Measurements from ENCODE around the gene SOX9.
"Not testable (repeated sequence)": the region's sequence is repeated elsewhere in the genome, so short reads cannot be mapped to it uniquely, and the experiment has no call there.

The SOX9 gene

DNA sequence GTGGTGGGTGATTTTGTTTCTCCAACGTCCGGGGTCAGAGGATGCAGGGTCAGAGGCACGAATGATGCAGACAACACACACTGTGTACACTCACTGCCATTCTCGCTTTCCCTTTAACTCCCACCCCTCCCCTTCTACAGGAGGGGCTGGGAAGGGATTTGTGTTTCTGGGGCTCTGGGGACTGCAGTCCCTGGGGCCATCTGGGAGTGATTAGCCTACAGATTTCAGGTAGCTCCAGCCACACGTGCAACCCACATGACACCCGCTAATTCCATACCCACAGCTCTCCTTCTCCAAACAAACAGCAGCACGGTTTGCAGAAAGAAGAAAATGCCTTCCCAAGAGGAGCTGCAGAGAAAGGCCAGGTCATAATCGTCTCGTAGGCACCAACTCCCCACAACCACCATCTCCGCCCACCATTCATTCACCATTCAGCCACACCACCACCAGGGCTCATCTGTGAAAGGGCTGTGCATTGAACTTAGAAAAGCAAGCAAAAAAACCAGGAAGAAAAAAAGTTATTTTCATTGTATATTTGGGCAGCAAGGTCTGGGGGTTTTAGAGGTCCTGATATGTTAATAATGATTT, 9.4 kb upstream of the SOX9 start:
- DNase-seq (ENCODE audit: low read depth): no peak

GRCh38 chr17:72111926-72112325, 8.9 kb upstream of the SOX9 start:
- DNase-seq (ENCODE audit: low read depth): not testable (repeated sequence)

- no peak for DNase-seq (ENCODE audit: low read depth)
Measured at GRCh38 chr17:72113751-72114150, 7.1 kb upstream of the SOX9 start.

DNA sequence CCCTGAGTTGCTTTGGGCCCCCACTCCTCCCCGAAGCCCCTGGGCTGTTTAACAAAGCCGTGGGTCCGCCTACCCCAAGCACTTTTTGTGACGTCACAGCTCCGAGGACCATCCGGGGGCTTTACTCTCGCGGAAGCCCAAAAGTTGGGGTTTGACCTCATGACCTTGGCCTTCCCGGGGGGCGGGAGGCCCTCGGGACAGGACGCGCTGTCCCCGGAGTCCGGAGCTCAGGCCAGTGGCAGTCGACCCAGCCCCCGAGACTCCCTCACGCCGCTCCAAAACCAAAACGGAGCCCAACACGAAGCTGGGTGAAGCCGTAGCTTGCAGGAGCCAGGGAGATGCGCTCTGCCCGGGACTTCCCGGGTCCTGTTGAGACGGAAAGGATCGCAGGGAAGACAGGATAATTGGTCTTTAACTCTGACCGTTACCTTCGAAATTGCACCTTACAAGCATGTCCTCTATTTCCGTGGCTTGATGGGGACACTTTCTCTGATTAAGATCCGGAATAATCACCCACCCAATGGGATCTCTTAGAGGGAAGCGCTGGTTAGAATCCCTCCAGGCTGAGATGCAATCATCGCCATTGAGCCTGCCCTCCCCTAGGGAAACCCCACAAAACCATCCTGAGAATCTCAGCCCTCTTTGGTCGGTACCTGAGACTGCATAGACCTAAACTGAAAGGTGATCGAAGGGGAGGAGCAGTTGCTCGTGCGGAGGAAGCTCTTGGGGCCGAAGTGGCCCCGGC, 4.9 kb upstream of the SOX9 start:
- no peak for DNase-seq (ENCODE audit: low read depth)

DNA sequence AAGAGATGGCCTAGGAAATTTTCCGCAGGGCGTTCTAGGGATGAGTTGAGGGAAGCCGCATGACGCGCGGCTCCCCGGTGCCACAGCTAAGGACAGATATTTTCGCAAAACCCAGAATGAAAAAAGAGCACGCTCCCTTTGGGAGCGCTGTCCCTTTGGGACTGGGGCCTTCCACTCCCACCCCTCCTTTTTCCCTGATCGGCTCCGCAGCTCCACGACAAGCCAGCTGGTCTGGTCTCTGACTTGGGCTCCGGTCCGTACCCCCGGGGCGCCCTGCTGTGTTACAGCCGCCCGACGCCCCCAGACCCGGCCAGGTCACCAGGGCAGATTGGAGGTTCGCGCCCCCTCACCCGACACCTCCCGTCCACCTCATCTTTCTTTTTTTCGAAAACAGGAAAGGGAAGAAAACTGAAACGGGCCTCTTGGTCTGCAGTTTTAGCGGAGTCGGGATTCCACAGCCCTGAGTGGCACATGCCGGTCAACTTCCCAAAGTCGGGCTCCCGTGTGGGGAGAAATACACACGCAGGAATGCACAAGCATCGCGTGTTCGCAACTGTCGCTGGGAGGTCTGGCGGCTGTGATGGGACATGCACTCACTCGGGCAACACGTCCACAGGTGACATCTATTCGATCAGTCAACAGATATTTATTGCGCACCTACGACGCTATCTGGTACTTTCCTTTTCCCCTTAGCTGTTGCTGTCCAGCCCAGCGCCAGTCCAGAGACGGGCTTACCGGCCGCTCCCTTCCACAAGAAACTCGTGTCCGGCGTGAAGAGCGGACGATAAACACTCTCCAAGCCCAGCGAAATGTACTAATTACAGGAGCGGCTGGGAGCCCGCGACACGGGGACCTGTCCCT, 3.9 kb upstream of the SOX9 start:
- no peak for DNase-seq (ENCODE audit: low read depth)

DNA sequence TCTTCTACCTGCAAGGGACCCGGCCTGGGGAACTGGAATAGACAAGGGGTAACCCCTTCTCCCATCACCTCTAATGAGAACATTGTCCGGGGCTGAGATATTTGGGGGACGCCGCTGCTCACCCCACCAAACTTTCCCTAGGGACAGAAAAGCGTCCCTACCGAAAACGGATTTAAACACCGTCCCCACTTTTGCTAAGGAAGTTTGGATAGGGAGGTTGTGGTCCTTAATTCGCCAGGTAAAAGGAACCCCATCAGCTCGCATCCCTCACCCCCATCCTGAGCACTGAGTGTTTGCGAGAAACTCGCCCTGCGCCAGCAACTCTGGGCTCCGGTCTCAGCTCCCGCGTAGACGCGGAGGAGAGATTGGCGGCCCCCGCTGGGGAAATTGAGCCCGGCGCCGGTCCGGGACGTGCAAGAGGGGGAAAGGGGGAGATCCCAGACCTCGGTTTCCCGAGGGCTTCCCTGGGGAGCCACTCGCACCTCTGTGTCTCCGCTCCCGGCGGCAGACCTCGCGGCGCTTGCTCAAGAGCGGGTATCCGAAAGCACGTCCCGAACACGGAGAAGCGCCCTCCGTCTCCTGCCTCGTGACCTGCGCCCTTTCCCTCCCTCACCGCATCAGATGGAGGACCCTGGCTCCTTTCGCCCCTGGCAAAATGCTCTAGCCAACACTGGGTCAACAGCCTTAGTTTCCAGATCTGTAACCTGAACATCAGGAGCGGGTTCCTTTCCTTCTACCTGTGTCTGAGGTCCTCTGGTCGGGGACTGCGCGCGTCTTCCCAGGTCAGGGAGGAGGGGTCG, 3.1 kb upstream of the SOX9 start:
- DNase-seq (ENCODE audit: low read depth): no peak

GRCh38 chr17:72118335-72119076, 2.3 kb upstream of the SOX9 start:
- peak; percentile 63 for DNase-seq (ENCODE audit: low read depth)

DNA sequence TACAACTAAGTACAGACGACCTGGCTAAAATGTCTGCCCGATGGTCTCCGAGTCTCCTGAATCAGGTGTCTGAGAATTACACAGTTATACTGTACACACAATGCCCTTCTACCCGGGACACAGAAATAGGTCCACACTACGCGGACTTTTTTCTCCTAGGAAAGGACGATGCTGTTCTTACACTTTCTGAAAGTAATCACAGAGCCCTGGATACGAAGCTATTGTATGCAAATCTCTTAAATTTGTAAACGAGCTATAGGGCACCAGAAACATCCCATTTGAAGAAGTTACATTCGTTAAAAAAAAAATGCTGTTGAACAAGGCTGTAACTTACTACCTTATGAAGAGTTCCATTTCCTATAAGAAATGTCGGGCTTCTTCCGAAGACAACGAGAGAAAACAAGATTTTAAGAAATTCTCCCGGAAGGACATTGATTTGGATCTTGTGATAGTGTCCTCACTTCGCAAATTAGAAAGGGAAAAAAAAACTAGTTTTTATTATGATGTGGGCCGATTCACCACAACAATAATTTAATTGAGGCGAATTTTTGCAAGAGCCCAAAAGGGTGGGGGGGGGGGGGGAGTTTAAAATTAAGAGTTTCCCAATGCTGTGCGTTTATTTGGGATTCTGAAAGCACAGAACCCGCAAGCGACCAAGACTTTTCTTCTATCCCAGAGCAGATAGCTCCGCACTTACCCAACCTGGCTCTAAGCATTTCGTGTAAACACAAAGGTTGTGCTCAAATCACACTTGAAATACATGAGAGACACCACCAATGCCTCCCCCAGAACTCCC, 1.5 kb upstream of the SOX9 start:
- no peak for DNase-seq (ENCODE audit: low read depth)

- DNase-seq (ENCODE audit: low read depth): peak; percentile 64
Measured at GRCh38 chr17:72119873-72120641, 763 bp upstream of the SOX9 start.

GRCh38 chr17:72121164-72122009, 567 bp downstream of the SOX9 start:
- DNase-seq (ENCODE audit: low read depth): peak; percentile 69

DNA sequence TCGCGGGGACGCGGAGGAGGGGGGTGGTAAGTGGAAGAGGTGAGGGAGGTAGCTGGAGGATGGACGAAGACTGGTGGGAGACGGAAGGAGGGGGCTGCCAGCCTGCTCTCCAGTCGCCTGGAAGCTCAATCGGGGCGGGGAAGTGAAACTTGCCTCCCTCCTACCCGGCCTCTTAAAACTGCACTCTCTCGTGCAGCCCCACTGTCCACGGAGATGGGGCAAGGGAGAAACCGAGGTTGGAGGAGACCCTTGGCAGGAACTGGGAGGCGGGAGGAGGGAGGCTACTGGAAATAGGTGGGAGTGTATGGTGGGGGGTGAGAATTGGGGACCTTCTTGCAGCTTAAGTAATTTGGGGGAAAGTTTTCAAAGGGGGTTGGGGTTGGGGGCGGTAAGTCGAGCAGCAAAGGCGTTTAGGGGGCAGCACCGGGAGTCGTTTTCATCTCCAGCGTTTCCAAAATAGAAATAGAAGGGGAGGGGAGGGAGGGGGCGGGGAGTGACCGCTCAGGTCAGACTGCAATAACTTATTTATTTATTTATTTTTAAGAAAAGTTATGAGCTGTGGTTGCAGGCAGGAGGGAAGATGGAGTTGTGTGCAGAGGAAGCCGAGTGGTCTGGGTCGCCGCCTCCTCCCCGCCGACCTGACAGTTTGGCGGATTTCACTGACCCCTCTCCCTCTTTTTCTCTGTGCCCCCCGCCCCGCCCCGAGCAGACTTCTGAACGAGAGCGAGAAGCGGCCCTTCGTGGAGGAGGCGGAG, 1.4 kb downstream of the SOX9 start:
- DNase-seq (ENCODE audit: low read depth): peak; percentile 9

DNA sequence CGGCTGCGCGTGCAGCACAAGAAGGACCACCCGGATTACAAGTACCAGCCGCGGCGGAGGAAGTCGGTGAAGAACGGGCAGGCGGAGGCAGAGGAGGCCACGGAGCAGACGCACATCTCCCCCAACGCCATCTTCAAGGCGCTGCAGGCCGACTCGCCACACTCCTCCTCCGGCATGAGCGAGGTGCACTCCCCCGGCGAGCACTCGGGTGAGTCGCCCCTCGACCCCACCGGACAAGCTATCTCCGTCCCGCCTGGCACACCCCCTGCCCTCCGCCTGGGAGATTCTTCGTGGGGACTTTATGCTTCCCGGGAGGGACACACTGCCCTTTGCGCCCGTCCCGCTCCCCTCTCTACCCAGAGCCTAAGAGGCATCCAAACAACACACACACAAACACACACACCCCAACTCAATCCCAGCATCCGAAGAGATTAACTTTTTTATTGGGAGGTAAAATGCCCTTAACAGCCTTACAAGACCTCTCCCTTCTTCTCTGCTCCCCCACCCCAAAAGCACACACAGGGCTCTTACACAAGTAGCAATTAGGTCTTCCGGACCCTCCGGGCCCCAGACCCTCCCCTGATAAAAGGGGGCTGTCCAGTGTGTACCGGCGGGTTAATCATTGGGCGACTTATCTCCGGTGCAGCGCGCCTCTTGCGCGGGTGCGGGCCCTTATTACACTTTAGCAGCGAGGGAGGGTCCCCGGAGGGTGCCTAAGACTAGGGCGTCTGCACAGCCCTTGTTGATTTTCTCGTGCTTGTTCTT, 2.1 kb downstream of the SOX9 start:
- DNase-seq (ENCODE audit: low read depth): peak; percentile 61

DNA sequence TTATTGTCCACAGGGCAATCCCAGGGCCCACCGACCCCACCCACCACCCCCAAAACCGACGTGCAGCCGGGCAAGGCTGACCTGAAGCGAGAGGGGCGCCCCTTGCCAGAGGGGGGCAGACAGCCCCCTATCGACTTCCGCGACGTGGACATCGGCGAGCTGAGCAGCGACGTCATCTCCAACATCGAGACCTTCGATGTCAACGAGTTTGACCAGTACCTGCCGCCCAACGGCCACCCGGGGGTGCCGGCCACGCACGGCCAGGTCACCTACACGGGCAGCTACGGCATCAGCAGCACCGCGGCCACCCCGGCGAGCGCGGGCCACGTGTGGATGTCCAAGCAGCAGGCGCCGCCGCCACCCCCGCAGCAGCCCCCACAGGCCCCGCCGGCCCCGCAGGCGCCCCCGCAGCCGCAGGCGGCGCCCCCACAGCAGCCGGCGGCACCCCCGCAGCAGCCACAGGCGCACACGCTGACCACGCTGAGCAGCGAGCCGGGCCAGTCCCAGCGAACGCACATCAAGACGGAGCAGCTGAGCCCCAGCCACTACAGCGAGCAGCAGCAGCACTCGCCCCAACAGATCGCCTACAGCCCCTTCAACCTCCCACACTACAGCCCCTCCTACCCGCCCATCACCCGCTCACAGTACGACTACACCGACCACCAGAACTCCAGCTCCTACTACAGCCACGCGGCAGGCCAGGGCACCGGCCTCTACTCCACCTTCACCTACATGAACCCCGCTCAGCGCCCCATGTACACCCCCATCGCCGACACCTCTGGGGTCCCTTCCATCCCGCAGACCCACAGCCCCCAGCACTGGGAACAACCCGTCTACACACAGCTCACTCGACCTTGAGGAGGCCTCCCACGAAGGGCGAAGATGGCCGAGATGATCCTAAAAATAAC, 3.0 kb downstream of the SOX9 start:
- DNase-seq (ENCODE audit: low read depth): no peak

- no peak for DNase-seq (ENCODE audit: low read depth)
Measured at GRCh38 chr17:72124438-72124775, 3.6 kb downstream of the SOX9 start.

DNA sequence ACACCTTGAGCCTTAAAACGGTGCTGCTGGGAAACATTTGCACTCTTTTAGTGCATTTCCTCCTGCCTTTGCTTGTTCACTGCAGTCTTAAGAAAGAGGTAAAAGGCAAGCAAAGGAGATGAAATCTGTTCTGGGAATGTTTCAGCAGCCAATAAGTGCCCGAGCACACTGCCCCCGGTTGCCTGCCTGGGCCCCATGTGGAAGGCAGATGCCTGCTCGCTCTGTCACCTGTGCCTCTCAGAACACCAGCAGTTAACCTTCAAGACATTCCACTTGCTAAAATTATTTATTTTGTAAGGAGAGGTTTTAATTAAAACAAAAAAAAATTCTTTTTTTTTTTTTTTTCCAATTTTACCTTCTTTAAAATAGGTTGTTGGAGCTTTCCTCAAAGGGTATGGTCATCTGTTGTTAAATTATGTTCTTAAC, 4.4 kb downstream of the SOX9 start:
- no peak for DNase-seq (ENCODE audit: low read depth)

GRCh38 chr17:72125742-72126141, 4.9 kb downstream of the SOX9 start:
- DNase-seq (ENCODE audit: low read depth): no peak
